NT2/D1 (cell line): ENCODE results near the gene GBA3.

Source experiments
- DNase-seq: peaks from one replicate; pipeline ENCODE4 v3.0.0-alpha.2; 2011; ENCODE audit warnings: low read depth, low spot score
- H3K27me3 ChIP-seq: 2 replicates; pipeline ENCODE4 v1.6.0; 2011; ENCODE audit warnings: mild to moderate bottlenecking; ENCODE audit not compliant: insufficient read length, insufficient read depth
- H3K36me3 ChIP-seq: 2 replicates; pipeline ENCODE4 v1.6.1; 2011; ENCODE audit warnings: mild to moderate bottlenecking, low read length, mixed read lengths; ENCODE audit not compliant: insufficient read depth, insufficient read length
- H3K4me1 ChIP-seq: 2 replicates; pipeline ENCODE4 v1.5.1; 2011; ENCODE audit not compliant: insufficient read depth, insufficient read length
- H3K4me3 ChIP-seq: 2 replicates; pipeline ENCODE4 v1.5.1; 2011; ENCODE audit warnings: low read depth; ENCODE audit not compliant: insufficient read length
- H3K9ac ChIP-seq: 2 replicates; pipeline ENCODE4 v1.6.0; 2011; ENCODE audit warnings: low read depth; ENCODE audit not compliant: insufficient read length
- H3K9me3 ChIP-seq: 2 replicates; pipeline ENCODE4 v1.5.1; 2011; ENCODE audit warnings: mild to moderate bottlenecking, low read length; ENCODE audit not compliant: insufficient read depth
- SUZ12 ChIP-seq: IDR thresholded peaks from 2 replicates; pipeline ENCODE4 v1.6.1; 2011; ENCODE audit not compliant: insufficient read length, insufficient read depth; ENCODE audit errors: extremely low read depth
- YY1 ChIP-seq: IDR thresholded peaks from 2 replicates; pipeline ENCODE4 v1.6.1; 2011; ENCODE audit not compliant: insufficient read length, insufficient read depth
- ZNF274 ChIP-seq: IDR thresholded peaks from 2 replicates; pipeline ENCODE4 v1.6.1; 2011; ENCODE audit warnings: mild to moderate bottlenecking, low read depth, low read length

Gene GBA3

DNA sequence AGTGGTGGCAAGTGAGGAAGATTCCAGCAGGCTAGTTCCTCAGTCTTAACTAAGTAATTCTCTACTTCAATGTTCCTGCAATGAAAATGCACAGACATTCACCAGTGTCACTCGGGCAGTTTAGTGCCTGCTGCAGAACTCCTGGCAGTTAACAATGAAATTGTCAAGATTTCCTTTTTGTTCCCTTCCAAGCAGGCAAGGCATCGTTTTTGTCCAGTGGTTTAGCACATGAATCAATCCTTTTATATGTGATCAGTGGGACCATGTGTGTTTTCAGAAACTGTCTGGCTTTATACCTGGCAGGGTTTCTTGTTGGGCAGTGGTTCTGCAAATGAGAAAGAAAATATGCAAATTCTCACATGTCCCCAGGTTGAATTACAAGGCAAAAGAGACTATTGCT lies 122.2 kb downstream of the GBA3 start:
- Histone ChIP-seq H3K4me3 (no peak overlapping the region), H3K9me3 (no peaks in the 10 kb centered on the region), H3K27me3 (no peaks in the 10 kb centered on the region), H3K4me1 (no peaks in the 10 kb centered on the region), H3K36me3 (no peaks in the 10 kb centered on the region), H3K9ac (no peak overlapping the region)
- TF ChIP-seq YY1 (no peak), ZNF274 (no peak), SUZ12 (no peak)
- no peak for DNase-seq

DNA sequence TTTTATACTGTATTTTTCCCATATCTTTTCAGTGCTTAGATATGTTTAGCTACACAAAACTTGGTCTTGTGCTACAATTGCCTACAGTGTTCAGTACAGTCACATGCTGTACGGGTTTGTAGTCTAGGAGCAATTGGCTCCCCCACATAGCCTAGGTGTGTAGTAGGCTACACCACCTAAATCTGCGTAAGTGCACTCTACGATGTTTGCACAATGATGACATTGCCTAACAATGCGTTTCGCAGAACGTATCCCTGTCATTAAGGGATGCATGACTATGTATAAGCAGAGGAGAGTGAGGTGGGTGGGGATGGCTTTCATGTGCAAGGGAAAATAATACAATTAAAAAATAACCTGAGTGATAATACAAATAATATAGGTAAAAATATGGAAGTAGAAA lies 131.4 kb downstream of the GBA3 start:
- H3K4me3 ChIP-seq: no peak overlapping the region
- H3K4me1 ChIP-seq: no peaks in the 10 kb centered on the region
- H3K9ac ChIP-seq: no peak overlapping the region
- H3K36me3 ChIP-seq: no peaks in the 10 kb centered on the region
- DNase-seq: no peak
- TF ChIP-seq YY1: no peak
- no peak for TF ChIP-seq ZNF274
- no peak for TF ChIP-seq SUZ12
- no peaks in the 10 kb centered on the region for H3K9me3 ChIP-seq
- H3K27me3 ChIP-seq: no peaks in the 10 kb centered on the region

DNA sequence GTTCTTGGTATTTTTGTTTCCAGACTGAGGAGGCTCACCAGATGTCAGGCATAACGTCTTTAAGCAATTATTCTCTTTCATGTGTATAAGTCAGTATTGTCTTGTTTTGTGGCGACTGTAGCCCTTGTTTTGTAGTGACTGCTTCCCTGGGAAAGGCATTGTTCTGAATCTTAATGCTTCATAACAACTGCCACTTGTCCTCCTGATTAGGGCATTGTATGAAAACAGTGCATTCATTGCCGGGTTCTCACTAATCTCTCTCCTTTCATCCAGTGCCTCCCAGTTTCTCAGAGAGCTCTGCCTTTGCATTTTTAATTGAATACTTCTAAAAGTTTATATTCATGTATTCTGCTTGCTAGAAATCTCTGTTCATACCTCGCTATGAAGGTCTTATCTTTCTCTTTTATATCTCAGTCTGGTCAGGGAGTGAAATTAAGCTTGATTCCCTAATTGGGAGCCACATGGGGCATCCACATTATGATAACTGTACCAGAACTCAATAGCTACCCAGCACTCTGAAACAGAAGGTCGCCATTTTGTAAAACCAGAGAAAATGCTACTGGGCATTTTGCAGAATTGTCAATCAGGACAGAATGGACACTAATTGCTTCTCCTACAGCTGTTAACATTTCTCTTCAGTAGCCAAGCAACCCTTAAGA lies 149.8 kb downstream of the GBA3 start:
- Histone ChIP-seq H3K27me3 (no peaks in the 10 kb centered on the region), H3K36me3 (no peaks in the 10 kb centered on the region), H3K4me3 (no peak overlapping the region), H3K9ac (no peak overlapping the region), H3K4me1 (no peaks in the 10 kb centered on the region), H3K9me3 (no peaks in the 10 kb centered on the region)
- peak; percentile 18 for DNase-seq
- no peak for TF ChIP-seq SUZ12
- no peak for TF ChIP-seq ZNF274
- TF ChIP-seq YY1: no peak

DNA sequence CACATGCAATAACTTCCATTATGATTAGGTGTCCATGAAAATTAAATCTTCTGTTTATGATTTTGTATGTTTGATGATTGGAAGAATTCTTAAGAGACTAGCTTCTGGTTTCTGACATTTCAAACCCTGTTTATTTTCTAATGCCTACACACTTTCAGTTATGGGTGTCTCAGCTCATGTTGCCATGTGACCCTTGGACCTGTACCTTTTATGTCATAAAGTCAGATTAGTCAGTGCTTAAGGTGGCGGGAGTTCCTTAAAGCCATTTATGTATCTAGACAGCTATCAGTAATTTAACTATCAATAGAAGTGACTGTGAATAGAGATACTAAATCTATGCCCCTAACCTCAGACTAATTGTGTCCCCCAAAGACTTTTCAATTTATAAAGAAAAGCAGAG lies 155.6 kb downstream of the GBA3 start:
- Histone ChIP-seq H3K9ac (no peak overlapping the region), H3K4me3 (no peak overlapping the region), H3K36me3 (no peaks in the 10 kb centered on the region), H3K4me1 (no peaks in the 10 kb centered on the region), H3K9me3 (no peaks in the 10 kb centered on the region), H3K27me3 (no peaks in the 10 kb centered on the region)
- DNase-seq: no peak
- TF ChIP-seq YY1 (no peak), ZNF274 (no peak), SUZ12 (no peak)

GRCh38 chr4:22850055-22850454 lies 157.3 kb downstream of the GBA3 start:
- H3K9ac ChIP-seq: no peak overlapping the region
- H3K27me3 ChIP-seq: no peaks in the 10 kb centered on the region
- H3K36me3 ChIP-seq: no peaks in the 10 kb centered on the region
- H3K9me3 ChIP-seq: no peaks in the 10 kb centered on the region
- H3K4me3 ChIP-seq: no peak overlapping the region
- no peak for DNase-seq
- no peaks in the 10 kb centered on the region for H3K4me1 ChIP-seq
- TF ChIP-seq SUZ12 (no peak), YY1 (no peak), ZNF274 (no peak)

GRCh38 chr4:22850630-22851029 lies 157.9 kb downstream of the GBA3 start:
- no peak for DNase-seq
- Histone ChIP-seq H3K9ac (no peak overlapping the region), H3K27me3 (no peaks in the 10 kb centered on the region), H3K4me1 (no peaks in the 10 kb centered on the region), H3K36me3 (no peaks in the 10 kb centered on the region), H3K9me3 (no peaks in the 10 kb centered on the region), H3K4me3 (no peak overlapping the region)
- TF ChIP-seq YY1 (no peak), ZNF274 (no peak), SUZ12 (no peak)

DNA sequence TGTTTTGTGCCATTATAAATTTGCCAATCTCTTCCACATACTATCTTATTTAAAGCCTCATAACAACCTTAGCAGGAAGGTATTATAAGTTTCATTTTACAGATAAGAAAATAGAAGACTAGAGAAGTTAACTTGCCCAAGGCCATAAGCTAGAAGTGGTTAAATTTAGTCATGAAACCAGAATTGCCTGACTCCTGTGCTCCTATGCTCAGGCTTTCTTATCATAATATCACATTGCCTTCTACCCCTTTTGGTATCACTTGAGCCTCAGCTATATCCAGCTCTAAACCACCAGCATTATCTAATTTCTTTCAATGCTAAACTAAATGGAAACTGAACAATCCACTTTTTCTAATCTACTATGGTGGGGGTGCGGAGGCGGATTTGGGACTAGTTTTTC lies 164.7 kb downstream of the GBA3 start:
- TF ChIP-seq YY1 (no peak), SUZ12 (no peak), ZNF274 (no peak)
- H3K27me3 ChIP-seq: no peaks in the 10 kb centered on the region
- no peaks in the 10 kb centered on the region for H3K9me3 ChIP-seq
- no peak overlapping the region for H3K9ac ChIP-seq
- H3K36me3 ChIP-seq: no peaks in the 10 kb centered on the region
- no peaks in the 10 kb centered on the region for H3K4me1 ChIP-seq
- H3K4me3 ChIP-seq: no peak overlapping the region
- no peak for DNase-seq
